HCT116 (cell line): ENCODE data around the gene UBASH3B. TPM values are rescaled to one million over a fixed set of nuclear protein-coding genes. Genes with fewer than 3 reads are reported as not detected.
A peak's percentile ranks its signal among the peaks of the same experiment; 100 is the strongest.

Source experiments
- ATAC-seq: fragments of 200-7000 bp; cut with Tn5 transposase; 2 replicates; pipeline ENCODE4 v1.9.1; 2020; ENCODE audit warnings: mild to moderate bottlenecking, moderate library complexity
- BruUV-seq: library from RNA; stranded (reverse); fragments of 400-500 nt; replicated peaks from 2 replicates; lab custom pipeline; 2021; lab: Mats Ljungman, UMichigan
- CTCF ChIA-PET: fragments of 300-600 bp; sonication (Branson Sonifier 250); formaldehyde crosslinking; loops from one replicate; lab custom pipeline; 2021; ENCODE audit warnings: antibody characterized with exemption; lab: Charles Lee
- POLR2A ChIA-PET: fragments of 300-600, 350-600 bp; sonication (Branson Sonifier 250); formaldehyde crosslinking; loops from one replicate; lab custom pipeline; 2021; ENCODE audit warnings: antibody characterized with exemption; lab: Charles Lee
- RAD21 ChIA-PET, 2 experiments: fragments of 300-600 bp; sonication (Branson Sonifier 250); formaldehyde crosslinking; loops; one replicate each; lab custom pipeline; 2023; ENCODE audit warnings: low total read pairs in 2 of 2; ENCODE audit not compliant: uncharacterized antibody in 2 of 2, unreplicated experiment in 2 of 2, low non-redundant PET in 1 of 2; lab: Charles Lee
- DNase-seq: peaks from one replicate; pipeline ENCODE4 v3.0.0-alpha.2; 2010; ENCODE audit warnings: low read depth, low spot score
- H2AFZ ChIP-seq: fragments of 200-600 bp; shearing (Covaris generic), sonication (generic); 2 replicates; pipeline ENCODE4 v1.6.1; 2017; ENCODE audit warnings: low read depth, mixed run types, mixed read lengths, antibody characterized with exemption, low read length; ENCODE audit not compliant: poor library complexity, severe bottlenecking
- H3K27ac ChIP-seq: 2 replicates; pipeline ENCODE4 v1.5.1; 2012; ENCODE audit warnings: low read depth, low read length
- H3K27me3 ChIP-seq: fragments of 200-600 bp; sonication (generic); 2 replicates; pipeline ENCODE4 v1.6.1; 2016; ENCODE audit warnings: mixed run types, low read length, mixed read lengths; ENCODE audit not compliant: insufficient read depth
- H3K36me3 ChIP-seq, 2 experiments: fragments of 200-500 bp in 1 of 2; fragments of 200-600 bp in 1 of 2; sonication (Bioruptor generic) in 1 of 2; sonication (generic) in 1 of 2; 2 replicates each; pipeline versions ENCODE4 v1.5.1 to v1.6.1; 2014 to 2016; ENCODE audit warnings: low read length in 2 of 2, inconsistent platforms in 1 of 2, mixed read lengths in 1 of 2, mixed run types in 1 of 2; ENCODE audit not compliant: insufficient read depth in 2 of 2, control insufficient read depth in 1 of 2
- H3K4me1 ChIP-seq, 2 experiments: fragments of 200-600 bp in 1 of 2; sonication (generic) in 1 of 2; 2 replicates each; pipeline versions ENCODE4 v1.5.1 to v1.6.1; 2012 to 2017; ENCODE audit warnings: low read length in 2 of 2, inconsistent platforms in 1 of 2, mild to moderate bottlenecking in 1 of 2, mixed read lengths in 1 of 2, mixed run types in 1 of 2, moderate library complexity in 1 of 2; ENCODE audit not compliant: insufficient read depth in 2 of 2, control insufficient read depth in 1 of 2
- H3K4me2 ChIP-seq: fragments of 200-600 bp; sonication (generic); 2 replicates; pipeline ENCODE4 v1.6.1; 2017; ENCODE audit warnings: mixed run types, low read length, mixed read lengths
- H3K4me3 ChIP-seq, 2 experiments: fragments of 200-600 bp in 1 of 2; sonication (generic) in 1 of 2; replicated peaks in 1 of 2; 2 replicates each; pipeline ENCODE4 v1.5.1; 2011 to 2016; ENCODE audit warnings: low read length in 2 of 2, control low read depth in 1 of 2, low read depth in 1 of 2, mild to moderate bottlenecking in 1 of 2, mixed read lengths in 1 of 2, mixed run types in 1 of 2
- H3K79me2 ChIP-seq: fragments of 200-600 bp; sonication (generic); 2 replicates; pipeline ENCODE4 v1.6.1; 2017; ENCODE audit warnings: mild to moderate bottlenecking, mixed run types, low read length, moderate library complexity, mixed read lengths; ENCODE audit not compliant: insufficient read depth
- H3K9ac ChIP-seq: fragments of 200-600 bp; sonication (generic); 2 replicates; pipeline ENCODE4 v1.6.1; 2016; ENCODE audit warnings: low read length, mixed read lengths
- H3K9me2 ChIP-seq: fragments of 200-600 bp; sonication (generic), shearing (Covaris generic); 2 replicates; pipeline ENCODE4 v1.6.1; 2017; ENCODE audit warnings: mixed run types, mild to moderate bottlenecking, moderate library complexity; ENCODE audit not compliant: insufficient read depth
- H3K9me3 ChIP-seq, 2 experiments: fragments of 200-500 bp in 1 of 2; fragments of 200-600 bp in 1 of 2; sonication (Bioruptor generic) in 1 of 2; sonication (generic) in 1 of 2; 2 replicates each; pipeline ENCODE4 v1.6.1; 2014 to 2017; ENCODE audit warnings: low read length in 2 of 2, mixed read lengths in 2 of 2, inconsistent platforms in 1 of 2, low read depth in 1 of 2, mild to moderate bottlenecking in 1 of 2, mixed run types in 1 of 2, moderate library complexity in 1 of 2; ENCODE audit not compliant: control insufficient read depth in 1 of 2, insufficient read depth in 1 of 2
- H4K20me1 ChIP-seq: fragments of 200-600 bp; sonication (generic), shearing (Covaris generic); 2 replicates; pipeline ENCODE4 v1.6.1; 2017; ENCODE audit warnings: mixed run types, mild to moderate bottlenecking, moderate library complexity; ENCODE audit not compliant: insufficient read depth
- CEBPB ChIP-seq: IDR thresholded peaks from 2 replicates; pipeline ENCODE4 v1.6.1; 2012; ENCODE audit warnings: low read depth
- CTCF ChIP-seq, 3 experiments: fragments of 200-600 bp in 1 of 3; sonication (generic) in 1 of 3; IDR thresholded peaks in 2 of 3; conservative IDR thresholded peaks in 1 of 3; 2 replicates each; pipeline ENCODE4 v1.5.1; 2012 to 2017; ENCODE audit warnings: low read depth in 2 of 3, low read length in 2 of 3, antibody characterized with exemption in 1 of 3, borderline replicate concordance in 1 of 3, control low read depth in 1 of 3, mild to moderate bottlenecking in 1 of 3, mixed read lengths in 1 of 3, mixed run types in 1 of 3, moderate library complexity in 1 of 3; ENCODE audit not compliant: insufficient read depth in 1 of 3
- ELF1 ChIP-seq: IDR thresholded peaks from 2 replicates; pipeline ENCODE4 v1.6.1; 2012; ENCODE audit warnings: low read depth, borderline replicate concordance
- EZH2 ChIP-seq: fragments of 200-600 bp; sonication (generic); IDR thresholded peaks from 2 replicates; pipeline ENCODE4 v1.6.1; 2017; ENCODE audit warnings: antibody characterized with exemption, mixed run types
- FOSL1 ChIP-seq: IDR thresholded peaks from 2 replicates; pipeline ENCODE4 v1.6.1; 2012; ENCODE audit warnings: low read depth
- JUND ChIP-seq: IDR thresholded peaks from 2 replicates; pipeline ENCODE4 v1.6.1; 2012
- POLR2A ChIP-seq: IDR thresholded peaks from 2 replicates; pipeline ENCODE4 v1.7.0; 2011; ENCODE audit warnings: borderline replicate concordance; ENCODE audit not compliant: insufficient read depth, insufficient read length; ENCODE audit errors: extremely low read depth
- POLR2AphosphoS5 ChIP-seq: IDR thresholded peaks from 2 replicates; pipeline ENCODE4 v1.6.1; 2011; ENCODE audit warnings: mild to moderate bottlenecking, low read depth, low read length, moderate library complexity
- SIN3A ChIP-seq: IDR thresholded peaks from 2 replicates; pipeline ENCODE4 v1.6.1; 2012; ENCODE audit warnings: low read depth
- ZBTB33 ChIP-seq: IDR thresholded peaks from 2 replicates; pipeline ENCODE4 v1.6.1; 2011; ENCODE audit warnings: mild to moderate bottlenecking, low read length, moderate library complexity; ENCODE audit not compliant: insufficient replicate concordance; ENCODE audit errors: extremely low read depth
- intact Hi-C: fragments of 100-400 bp; cut with micrococcal nuclease; formaldehyde crosslinking; loops from 2 replicates; pipeline ENCODE4 v1.10.0; 2022
- total RNA-seq: library from RNA; stranded (reverse); gene quantifications from one replicate; pipeline ENCODE4 v1.2.1, GENCODE V29; 2021; ENCODE audit not compliant: unreplicated experiment

Gene UBASH3B
- total RNA-seq, 1 experiment from 2014 or later: 40.3 TPM

GRCh38 chr11:122668562-122669090 is 13.1 kb downstream of the UBASH3B start:
- Histone ChIP-seq H3K4me3 (no peak overlapping the region), H3K27me3 (no peaks in the 10 kb centered on the region), H3K9me2 (no peaks in the 10 kb centered on the region), H4K20me1 (no peaks in the 10 kb centered on the region), H3K4me2 (peak overlapping the region; percentile 7), H3K27ac (no peak overlapping the region), H2AFZ (no peak overlapping the region), H3K9me3 (no peaks in the 10 kb centered on the region; a peak in 1 of 4 replicates), H3K9ac (no peak overlapping the region), H3K4me1 (peaks cover 2 to 28% of the 10 kb centered on the region in 2 experiments)
- intact Hi-C loops: no loop called here
- RAD21 ChIA-PET: no interaction called here
- TF ChIP-seq POLR2A: no peak
- peak; percentile 50; the same call in 1 of the 2 replicates for TF ChIP-seq JUND
- no peak for TF ChIP-seq POLR2AphosphoS5
- TF ChIP-seq EZH2: no peak
- TF ChIP-seq ZBTB33: no peak
- TF ChIP-seq SIN3A: no peak
- no peak for TF ChIP-seq CTCF (IDR thresholded peaks at IDR 0.05 in 2 of 3, conservative IDR thresholded peaks at IDR 0.05 in 1 of 3; ENCODE audit: borderline replicate concordance in 1 of 3, insufficient read depth in 1 of 3, low read depth in 2 of 3, low read length in 2 of 3)
- no peak for TF ChIP-seq ELF1
- TF ChIP-seq FOSL1: peak; percentile 63
- no peak for TF ChIP-seq CEBPB
- TF ChIP-seq, all 23 proteins: peak for 2
- ATAC-seq (no peak), DNase-seq (peak; percentile 34)
- no peaks in the 10 kb centered on the region for H3K36me3 ChIP-seq
- ChIA-PET CTCF (no interaction called here), POLR2A (interaction anchor here (0.9 kb wide), 1 partner anchor 13 kb away, joined by 4 read pairs; the partner anchor contains the start of gene UBASH3B)
- BruUV-seq: no TSS peak
- H3K79me2 ChIP-seq: peaks cover 40% of the 10 kb centered on the region; the same call in 1 of the 2 replicates
